Activated CD4-positive, alpha-beta T cell treated with anti-CD3 and anti-CD28 coated beads for 1 hour (primary cell): ENCODE measurements around the gene TAS2R14.

Experiments
- DNase-seq: peaks from one replicate; pipeline ENCODE4 v3.0.0-alpha.2; 2020

TAS2R14 gene

DNA sequence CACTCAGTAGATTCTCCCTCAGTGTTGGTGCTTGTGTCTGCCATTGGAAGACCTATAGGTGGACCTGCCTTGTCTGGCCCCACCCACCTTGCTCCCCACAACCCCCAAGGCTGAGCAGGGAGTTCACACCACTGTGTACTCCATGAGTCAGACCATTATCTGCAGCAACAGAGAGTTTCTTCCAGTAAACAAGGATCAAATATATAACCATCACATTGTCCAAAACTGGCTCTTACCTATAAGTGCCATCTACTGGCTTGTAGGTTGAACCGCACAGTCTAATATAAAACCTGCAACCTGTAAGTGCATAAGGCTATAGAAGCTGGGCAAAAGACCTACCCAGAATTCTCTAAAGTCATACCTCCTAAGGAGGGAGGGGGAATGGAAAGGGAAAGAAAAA is 37.6 kb downstream of the TAS2R14 start:
- DNase-seq = no peak

DNA sequence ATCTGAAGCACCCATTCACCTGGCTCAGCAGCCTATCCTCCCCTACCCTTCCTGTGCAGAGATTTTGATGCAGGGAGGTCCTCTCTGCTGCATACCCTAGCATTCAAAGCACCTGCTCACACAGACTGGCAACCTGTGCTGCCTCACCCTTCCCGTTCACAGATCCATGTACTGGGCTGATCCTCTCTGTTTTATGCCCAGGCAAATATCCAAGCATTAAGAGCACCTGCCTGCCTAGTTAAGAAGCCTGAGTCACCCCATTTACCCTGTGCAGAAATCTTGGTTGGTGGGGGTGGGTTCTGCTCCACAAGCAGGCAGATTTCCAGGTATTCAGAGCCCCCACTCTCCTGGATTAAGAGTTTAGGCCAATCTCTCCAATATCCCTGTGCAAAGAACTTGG is 38.1 kb downstream of the TAS2R14 start:
- no peak for DNase-seq

DNA sequence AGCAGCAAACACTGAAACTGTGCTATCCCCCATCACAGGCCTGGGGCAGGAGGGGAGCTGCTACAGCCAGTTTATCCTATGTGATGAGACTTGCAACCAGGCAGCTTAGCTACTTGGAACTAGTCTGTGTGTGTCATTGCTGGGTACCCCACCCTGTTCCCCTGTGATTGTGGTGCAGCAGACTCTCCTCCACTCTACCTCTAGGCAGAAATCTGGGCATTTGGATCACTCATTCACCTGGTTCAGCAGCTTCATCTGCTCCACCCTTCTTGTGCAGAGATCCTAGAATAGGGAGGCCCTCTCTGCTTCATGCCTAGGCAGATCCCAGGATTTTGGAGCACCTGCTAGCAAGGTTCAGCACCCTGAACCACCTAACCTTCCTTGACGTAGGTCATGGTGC is 38.5 kb downstream of the TAS2R14 start:
- DNase-seq = no peak

DNA sequence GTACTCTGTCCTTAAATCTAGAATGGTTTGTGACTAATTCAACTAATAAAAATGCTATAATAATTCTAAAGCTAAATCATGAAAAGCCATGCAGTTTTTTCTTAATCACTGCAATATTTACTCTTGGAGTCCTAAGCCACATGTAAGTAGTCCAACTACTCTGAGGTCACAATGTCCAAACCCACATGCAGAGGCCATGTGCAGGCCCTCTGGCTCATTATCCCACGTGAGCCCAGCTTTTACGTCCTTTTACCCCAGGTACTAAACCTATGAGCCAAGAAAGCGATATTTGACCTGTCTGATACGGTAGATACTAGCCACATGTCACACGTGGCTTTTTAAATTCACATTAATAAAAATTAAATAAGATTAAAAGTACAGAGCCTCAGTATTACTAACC is 42.2 kb downstream of the TAS2R14 start:
- DNase-seq = no peak

DNA sequence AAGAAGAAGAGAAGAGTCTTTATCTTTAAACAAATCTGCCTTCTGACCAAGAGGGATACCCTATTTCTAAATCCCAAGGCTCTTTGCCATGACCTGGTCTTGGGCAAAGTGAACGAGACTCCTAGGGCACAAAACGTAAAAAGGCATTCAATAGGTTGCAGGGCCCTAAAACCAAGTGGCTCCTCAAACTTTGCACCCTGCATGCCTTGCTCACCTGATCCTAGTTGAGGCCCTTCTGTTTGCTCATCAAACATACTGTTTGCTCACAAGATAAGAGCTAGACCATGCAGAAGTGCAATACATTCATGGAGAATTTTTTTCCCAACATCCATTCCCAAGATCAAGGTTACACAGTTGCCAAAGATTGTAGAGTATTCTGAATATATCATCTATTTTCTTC is 47.1 kb downstream of the TAS2R14 start:
- DNase-seq = no peak

DNA sequence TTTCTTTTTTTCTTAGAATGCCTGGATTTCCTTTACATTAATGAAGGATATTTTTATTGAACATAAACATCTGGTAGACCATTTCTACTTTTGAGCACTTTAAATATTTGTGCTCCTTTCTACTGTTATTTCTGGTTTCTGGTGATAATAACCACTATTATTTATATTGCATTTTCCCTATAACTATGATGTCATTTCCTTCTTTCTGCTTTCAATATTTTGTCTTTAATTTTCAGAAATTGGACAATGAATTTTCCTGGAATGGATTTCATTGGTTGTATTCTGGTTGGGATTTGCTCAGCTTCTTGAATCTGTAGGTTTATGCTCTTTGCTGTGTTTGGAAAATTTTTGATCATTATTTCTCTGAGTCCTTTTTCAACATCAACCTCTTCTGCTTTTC is 49.8 kb downstream of the TAS2R14 start:
- DNase-seq = no peak
